ENCODE results near the gene MMP12.

The MMP12 gene

GRCh38 chr11:102850973-102851745, 23.6 kb downstream of the MMP12 start:
- TF ChIP-seq MAX (IDR thresholded peaks at IDR 0.05) (no peak), FOXM1 (IDR thresholded peaks at IDR 0.05; ENCODE audit: borderline replicate concordance, low read depth) (no peak)

DNA sequence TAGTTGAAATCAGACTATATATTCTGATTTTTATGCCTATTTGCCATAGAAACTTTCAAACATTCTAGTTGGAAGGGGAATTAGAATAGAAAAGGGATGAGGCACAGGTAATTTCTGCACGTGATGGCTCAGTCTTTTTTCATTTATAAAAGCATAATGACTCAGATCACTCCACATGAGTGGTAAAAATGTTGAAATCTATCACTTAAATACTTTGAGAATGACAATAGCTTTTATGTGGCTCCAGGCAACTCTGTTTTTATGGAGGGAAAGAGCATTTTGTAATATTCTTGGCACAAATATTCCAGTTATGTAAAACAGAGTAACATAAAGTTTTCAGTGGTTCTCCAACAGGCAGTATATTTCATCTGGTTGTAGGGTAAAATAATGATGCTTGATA, 25.5 kb downstream of the MMP12 start:
- TF ChIP-seq RAD21 (IDR thresholded peaks at IDR 0.05; ENCODE audit: low read depth) (no peak), YY1 (IDR thresholded peaks at IDR 0.05; ENCODE audit: low read depth) (no peak), EGR1 (IDR thresholded peaks at IDR 0.05) (no peak), CEBPB (IDR thresholded peaks at IDR 0.05) (no peak), TEAD4 (IDR thresholded peaks at IDR 0.05) (no peak), TAF1 (IDR thresholded peaks at IDR 0.05; ENCODE audit: low read depth) (no peak), FOXM1 (IDR thresholded peaks at IDR 0.05; ENCODE audit: borderline replicate concordance, low read depth) (no peak), TCF12 (IDR thresholded peaks at IDR 0.05; ENCODE audit: low read depth) (no peak), MAX (IDR thresholded peaks at IDR 0.05) (no peak), CREB1 (IDR thresholded peaks at IDR 0.05; ENCODE audit: low read depth) (no peak), NFIC (IDR thresholded peaks at IDR 0.05) (no peak), ZBTB7A (IDR thresholded peaks at IDR 0.05; ENCODE audit: low read depth) (no peak)
- TF ChIP-seq, protein P1, sequence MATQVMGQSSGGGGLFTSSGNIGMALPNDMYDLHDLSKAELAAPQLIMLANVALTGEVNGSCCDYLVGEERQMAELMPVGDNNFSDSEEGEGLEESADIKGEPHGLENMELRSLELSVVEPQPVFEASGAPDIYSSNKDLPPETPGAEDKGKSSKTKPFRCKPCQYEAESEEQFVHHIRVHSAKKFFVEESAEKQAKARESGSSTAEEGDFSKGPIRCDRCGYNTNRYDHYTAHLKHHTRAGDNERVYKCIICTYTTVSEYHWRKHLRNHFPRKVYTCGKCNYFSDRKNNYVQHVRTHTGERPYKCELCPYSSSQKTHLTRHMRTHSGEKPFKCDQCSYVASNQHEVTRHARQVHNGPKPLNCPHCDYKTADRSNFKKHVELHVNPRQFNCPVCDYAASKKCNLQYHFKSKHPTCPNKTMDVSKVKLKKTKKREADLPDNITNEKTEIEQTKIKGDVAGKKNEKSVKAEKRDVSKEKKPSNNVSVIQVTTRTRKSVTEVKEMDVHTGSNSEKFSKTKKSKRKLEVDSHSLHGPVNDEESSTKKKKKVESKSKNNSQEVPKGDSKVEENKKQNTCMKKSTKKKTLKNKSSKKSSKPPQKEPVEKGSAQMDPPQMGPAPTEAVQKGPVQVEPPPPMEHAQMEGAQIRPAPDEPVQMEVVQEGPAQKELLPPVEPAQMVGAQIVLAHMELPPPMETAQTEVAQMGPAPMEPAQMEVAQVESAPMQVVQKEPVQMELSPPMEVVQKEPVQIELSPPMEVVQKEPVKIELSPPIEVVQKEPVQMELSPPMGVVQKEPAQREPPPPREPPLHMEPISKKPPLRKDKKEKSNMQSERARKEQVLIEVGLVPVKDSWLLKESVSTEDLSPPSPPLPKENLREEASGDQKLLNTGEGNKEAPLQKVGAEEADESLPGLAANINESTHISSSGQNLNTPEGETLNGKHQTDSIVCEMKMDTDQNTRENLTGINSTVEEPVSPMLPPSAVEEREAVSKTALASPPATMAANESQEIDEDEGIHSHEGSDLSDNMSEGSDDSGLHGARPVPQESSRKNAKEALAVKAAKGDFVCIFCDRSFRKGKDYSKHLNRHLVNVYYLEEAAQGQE (IDR thresholded peaks at IDR 0.05; ENCODE audit: low read depth), result no peak
- TF ChIP-seq, protein P2, sequence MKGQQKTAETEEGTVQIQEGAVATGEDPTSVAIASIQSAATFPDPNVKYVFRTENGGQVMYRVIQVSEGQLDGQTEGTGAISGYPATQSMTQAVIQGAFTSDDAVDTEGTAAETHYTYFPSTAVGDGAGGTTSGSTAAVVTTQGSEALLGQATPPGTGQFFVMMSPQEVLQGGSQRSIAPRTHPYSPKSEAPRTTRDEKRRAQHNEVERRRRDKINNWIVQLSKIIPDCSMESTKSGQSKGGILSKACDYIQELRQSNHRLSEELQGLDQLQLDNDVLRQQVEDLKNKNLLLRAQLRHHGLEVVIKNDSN (IDR thresholded peaks at IDR 0.05), result no peak

- no peak for TF ChIP-seq FOXM1 (IDR thresholded peaks at IDR 0.05; ENCODE audit: borderline replicate concordance, low read depth)
- no peak for TF ChIP-seq NFIC (IDR thresholded peaks at IDR 0.05)
- no peak for TF ChIP-seq CREB1 (IDR thresholded peaks at IDR 0.05; ENCODE audit: low read depth)
- TF ChIP-seq, protein P2 (IDR thresholded peaks at IDR 0.05), result no peak
- no peak for TF ChIP-seq MAX (IDR thresholded peaks at IDR 0.05)
- no peak for TF ChIP-seq ZBTB7A (IDR thresholded peaks at IDR 0.05; ENCODE audit: low read depth)
- TF ChIP-seq EGR1 (IDR thresholded peaks at IDR 0.05), result no peak
- no peak for TF ChIP-seq TEAD4 (IDR thresholded peaks at IDR 0.05)
- TF ChIP-seq TAF1 (IDR thresholded peaks at IDR 0.05; ENCODE audit: low read depth), result no peak
- TF ChIP-seq, protein P1 (IDR thresholded peaks at IDR 0.05; ENCODE audit: low read depth), result no peak
- no peak for TF ChIP-seq EP300 (IDR thresholded peaks at IDR 0.05; ENCODE audit: borderline replicate concordance)
- no peak for TF ChIP-seq YY1 (IDR thresholded peaks at IDR 0.05; ENCODE audit: low read depth)
- no peak for TF ChIP-seq RAD21 (IDR thresholded peaks at IDR 0.05; ENCODE audit: low read depth)
These were observed 28.5 kb downstream of the MMP12 start for GRCh38 chr11:102846292-102846691.

DNA sequence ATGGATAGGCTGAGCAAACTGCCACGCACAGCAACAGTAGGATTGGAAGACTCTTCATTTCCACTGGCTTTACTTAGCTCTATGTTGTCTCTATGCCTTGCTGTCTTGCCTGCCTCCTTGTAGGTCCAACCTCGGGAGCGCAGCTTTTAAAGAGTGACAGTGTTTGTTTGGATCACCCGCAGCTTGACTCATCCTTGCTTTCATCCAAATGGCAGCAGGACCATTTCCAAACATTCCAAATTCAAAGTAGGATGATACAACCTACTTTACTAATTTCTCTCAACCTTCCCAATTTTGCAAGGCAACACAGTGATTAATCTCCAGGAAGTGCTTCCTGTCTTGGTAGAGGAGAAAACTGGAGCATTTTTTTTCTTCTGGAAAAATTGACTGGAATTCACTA, 31.3 kb downstream of the MMP12 start, which contains the start of gene MMP3:
TSS of gene MMP3 (minus strand) at position 121 of the 400 bp plus-strand sequence. CDS start at position 58, 63 bp downstream.
- TF ChIP-seq TAF1 (IDR thresholded peaks at IDR 0.05; ENCODE audit: low read depth) (no peak), YY1 (IDR thresholded peaks at IDR 0.05; ENCODE audit: low read depth) (no peak), CEBPB (IDR thresholded peaks at IDR 0.05) (no peak), ZBTB7A (IDR thresholded peaks at IDR 0.05; ENCODE audit: low read depth) (no peak), CREB1 (IDR thresholded peaks at IDR 0.05; ENCODE audit: low read depth) (no peak), EP300 (IDR thresholded peaks at IDR 0.05; ENCODE audit: borderline replicate concordance) (no peak), RAD21 (IDR thresholded peaks at IDR 0.05; ENCODE audit: low read depth) (no peak), FOXM1 (IDR thresholded peaks at IDR 0.05; ENCODE audit: borderline replicate concordance, low read depth) (no peak), MAX (IDR thresholded peaks at IDR 0.05) (no peak), TCF12 (IDR thresholded peaks at IDR 0.05; ENCODE audit: low read depth) (no peak), EGR1 (IDR thresholded peaks at IDR 0.05) (no peak), NFIC (IDR thresholded peaks at IDR 0.05) (no peak), TEAD4 (IDR thresholded peaks at IDR 0.05) (no peak)
- TF ChIP-seq, protein P2 (IDR thresholded peaks at IDR 0.05), result no peak
- TF ChIP-seq, protein P1 (IDR thresholded peaks at IDR 0.05; ENCODE audit: low read depth), result no peak
